Fibroblast of lung (primary cell): Measurements from ENCODE around the gene MAST3. TPM values are rescaled to one million over a fixed set of nuclear protein-coding genes. Genes with fewer than 3 reads are reported as not detected.
A peak's percentile ranks its signal among the peaks of the same experiment; 100 is the strongest.

ENCODE experiments used
- DNase-seq, 2 donors: peaks; one replicate each; pipeline versions ENCODE4 v3.0.0 to v3.0.0-alpha.2; 2010; ENCODE audit warnings: low read depth in 2 of 2
- H2AFZ ChIP-seq: 2 replicates; pipeline ENCODE4 v1.5.1; 2012; ENCODE audit warnings: low read length, control low read depth, inconsistent platforms
- H3K27ac ChIP-seq: 2 replicates; pipeline ENCODE4 v1.5.1; 2011; ENCODE audit warnings: low read length, control low read depth; ENCODE audit not compliant: insufficient read depth
- H3K27me3 ChIP-seq: 2 replicates; pipeline ENCODE4 v1.5.1; 2011; ENCODE audit warnings: mild to moderate bottlenecking, low read length; ENCODE audit not compliant: control insufficient read depth, insufficient read depth
- H3K36me3 ChIP-seq: 2 replicates; pipeline ENCODE4 v1.5.1; 2011; ENCODE audit warnings: low read length; ENCODE audit not compliant: control insufficient read depth, insufficient read depth
- H3K4me1 ChIP-seq: 2 replicates; pipeline ENCODE4 v1.5.1; 2011; ENCODE audit warnings: low read length; ENCODE audit not compliant: control insufficient read depth, insufficient read depth; ENCODE audit errors: extremely low read depth
- H3K4me2 ChIP-seq: 2 replicates; pipeline ENCODE4 v1.5.1; 2011; ENCODE audit warnings: low read length, control low read depth; ENCODE audit not compliant: insufficient read depth; ENCODE audit errors: extremely low read depth
- H3K4me3 ChIP-seq, 4 experiments: fragments of 200-600 bp in 1 of 4; sonication (generic) in 1 of 4; replicated peaks in 1 of 4; 2 replicates each; pipeline ENCODE4 v1.5.1; 2011 to 2016; ENCODE audit warnings: low read length in 4 of 4, low read depth in 3 of 4, mild to moderate bottlenecking in 3 of 4, control low read depth in 2 of 4, inconsistent platforms in 1 of 4, mixed read lengths in 1 of 4; ENCODE audit not compliant: insufficient read depth in 1 of 4; ENCODE audit errors: control extremely low read depth in 1 of 4
- H3K79me2 ChIP-seq: 2 replicates; pipeline ENCODE4 v1.5.1; 2012; ENCODE audit warnings: mild to moderate bottlenecking, low read length, inconsistent platforms; ENCODE audit not compliant: control insufficient read depth, insufficient read depth
- H3K9ac ChIP-seq: 2 replicates; pipeline ENCODE4 v1.5.1; 2011; ENCODE audit warnings: mild to moderate bottlenecking, low read length, control low read depth; ENCODE audit not compliant: insufficient read depth
- H3K9me3 ChIP-seq: 2 replicates; pipeline ENCODE4 v1.5.1; 2012; ENCODE audit warnings: low read depth, low read length; ENCODE audit not compliant: control insufficient read depth, insufficient read depth
- H4K20me1 ChIP-seq: 2 replicates; pipeline ENCODE4 v1.5.1; 2011; ENCODE audit warnings: low read length; ENCODE audit not compliant: control insufficient read depth, insufficient read depth; ENCODE audit errors: extremely low read depth
- CTCF ChIP-seq, 2 donors: IDR thresholded peaks in 1 of 2; conservative IDR thresholded peaks in 1 of 2; 1 replicate in 1 of 2; 2 replicates in 1 of 2; pipeline ENCODE4 v1.5.1; 2011 to 2012; ENCODE audit warnings: low read length in 2 of 2, control low read depth in 1 of 2, inconsistent platforms in 1 of 2, low read depth in 1 of 2, mild to moderate bottlenecking in 1 of 2
- EZH2 ChIP-seq: IDR thresholded peaks from 2 replicates; pipeline ENCODE4 v1.5.1; 2012; ENCODE audit warnings: low read length, control low read depth, mild to moderate bottlenecking; ENCODE audit errors: missing control alignments
- polyA plus RNA-seq, 2 donors: library from polyadenylated mRNA; depleted of rRNA in 1 of 2; stranded (reverse) in 1 of 2; unstranded in 1 of 2; fragments of >200 nt; gene quantifications; 2 replicates each; pipeline ENCODE4 v1.2.1, GENCODE V29; 2011 to 2012; ENCODE audit warnings: missing spikeins in 1 of 2
- total RNA-seq: library from RNA; depleted of rRNA; stranded (reverse); fragments of >200 nt; gene quantifications from 2 replicates; pipeline ENCODE4 v1.2.1, GENCODE V29; 2014

MAST3 gene
- total and polyA plus RNA-seq, 2 donors (not counting 1 experiment from before 2014, with no cell fraction given), result 2.0 to 4.1 TPM

GRCh38 chr19:18096258-18096657, 1.3 kb upstream of the MAST3 start:
- Histone ChIP-seq H3K79me2 (no peaks in the 10 kb centered on the region), H3K27me3 (peaks cover 17% of the 10 kb centered on the region), H3K9me3 (no peaks in the 10 kb centered on the region), H3K36me3 (no peaks in the 10 kb centered on the region), H3K27ac (no peak overlapping the region), H3K4me1 (peaks cover 4% of the 10 kb centered on the region), H3K9ac (no peak overlapping the region), H4K20me1 (no peaks in the 10 kb centered on the region), H2AFZ (no peak overlapping the region), H3K4me3 (no peak overlapping the region), H3K4me2 (no peak overlapping the region)
- TF ChIP-seq CTCF (conservative IDR thresholded peaks at IDR 0.05 in 1 of 2, IDR thresholded peaks at IDR 0.05 in 1 of 2; ENCODE audit: low read depth in 1 of 2, low read length in 2 of 2), result no peak
- no peak for DNase-seq

GRCh38 chr19:18097993-18098890, 664 bp downstream of the MAST3 start:
- DNase-seq, result no peak
- H4K20me1 ChIP-seq, result no peaks in the 10 kb centered on the region
- H3K9ac ChIP-seq, result peak overlapping the region; percentile 42
- H3K4me3 ChIP-seq, result peak overlapping the region; percentile 49 to 67 (median 60)
- TF ChIP-seq EZH2, result no peak
- no peak for TF ChIP-seq CTCF (conservative IDR thresholded peaks at IDR 0.05 in 1 of 2, IDR thresholded peaks at IDR 0.05 in 1 of 2; ENCODE audit: low read depth in 1 of 2, low read length in 2 of 2)
- H3K4me2 ChIP-seq, result peak overlapping the region; percentile 87
- no peaks in the 10 kb centered on the region for H3K79me2 ChIP-seq
- H3K9me3 ChIP-seq, result no peaks in the 10 kb centered on the region
- H2AFZ ChIP-seq, result peak overlapping the region; percentile 41
- H3K27me3 ChIP-seq, result peaks cover 17% of the 10 kb centered on the region
- no peaks in the 10 kb centered on the region for H3K36me3 ChIP-seq
- H3K4me1 ChIP-seq, result peaks cover 4% of the 10 kb centered on the region
- H3K27ac ChIP-seq, result no peak overlapping the region

- DNase-seq, result no peak
- Histone ChIP-seq H3K36me3 (no peaks in the 10 kb centered on the region), H3K4me2 (peak overlapping the region; percentile 25), H2AFZ (no peak overlapping the region), H3K27ac (no peak overlapping the region), H3K4me3 (peak overlapping the region in 1 of 4 experiments; percentile 22), H3K79me2 (no peaks in the 10 kb centered on the region), H3K27me3 (peaks cover 17% of the 10 kb centered on the region), H3K4me1 (peaks cover 4% of the 10 kb centered on the region), H3K9me3 (no peaks in the 10 kb centered on the region), H3K9ac (no peak overlapping the region), H4K20me1 (no peaks in the 10 kb centered on the region)
- no peak for TF ChIP-seq CTCF (conservative IDR thresholded peaks at IDR 0.05 in 1 of 2, IDR thresholded peaks at IDR 0.05 in 1 of 2; ENCODE audit: low read depth in 1 of 2, low read length in 2 of 2)
- TF ChIP-seq EZH2, result peak; percentile 73
Observed at GRCh38 chr19:18098891-18099622, 1.5 kb downstream of the MAST3 start.
